GM23248 (cell line): ENCODE results near the gene PIGA.

Experiments used
- EZH2 ChIP-seq: fragments of 200-600 bp; sonication (generic); IDR thresholded peaks from 2 replicates; pipeline ENCODE4 v1.6.1; 2018; ENCODE audit warnings: antibody characterized with exemption, mild to moderate bottlenecking; ENCODE audit not compliant: insufficient read depth, poor library complexity, severe bottlenecking
- EZH2phosphoT487 ChIP-seq: fragments of 200-600 bp; sonication (generic); IDR thresholded peaks from 2 replicates; pipeline ENCODE4 v1.6.1; 2018; ENCODE audit warnings: antibody characterized with exemption, moderate library complexity, mild to moderate bottlenecking, low read depth; ENCODE audit not compliant: insufficient read depth

- TF ChIP-seq EZH2phosphoT487 (no peak), EZH2 (no peak)
These were observed 12.9 kb downstream of the PIGA start for GRCh38 chrX:15322472-15322871.
